GM21576 (cell line): ENCODE results near the gene PSMB7.

Experiments
- ATAC-seq: cut with Tn5 transposase; IDR thresholded peaks from one replicate; pipeline ENCODE4 v1.9.1; 2021; ENCODE audit warnings: mild to moderate bottlenecking, moderate library complexity; ENCODE audit not compliant: unreplicated experiment

PSMB7 gene

GRCh38 chr9:124303762-124304161 is 111.5 kb downstream of the PSMB7 start:
- no peak for ATAC-seq
